ENCODE results near the gene IRF8.

Gene IRF8

DNA sequence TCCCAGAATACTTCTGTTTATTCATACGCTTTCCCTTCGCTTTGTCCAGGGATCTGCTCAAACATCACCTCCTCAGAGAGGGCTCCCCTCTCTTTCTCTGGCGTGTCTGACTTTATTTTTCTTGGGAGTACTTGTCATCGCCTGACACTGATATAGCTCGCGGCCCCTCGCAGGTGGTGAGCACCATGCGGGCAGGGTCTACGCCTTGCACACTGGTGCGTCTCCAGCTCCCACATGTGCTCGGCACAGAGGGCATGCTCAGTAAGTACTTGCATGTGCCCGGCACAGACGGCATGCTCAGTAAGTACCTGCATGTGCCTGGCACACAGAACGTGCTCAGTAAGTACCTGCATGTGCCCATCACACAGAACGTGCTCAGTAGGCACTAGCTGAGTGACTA is 57.5 kb downstream of the IRF8 start:
- no peak overlapping the region for H3K4me3 ChIP-seq (ENCODE audit: low read depth, low read length)
- DNase-seq (ENCODE audit: low read depth) = no peak
- TF ChIP-seq CTCF (conservative IDR thresholded peaks at IDR 0.05; ENCODE audit: low read depth, low read length) = no peak

DNA sequence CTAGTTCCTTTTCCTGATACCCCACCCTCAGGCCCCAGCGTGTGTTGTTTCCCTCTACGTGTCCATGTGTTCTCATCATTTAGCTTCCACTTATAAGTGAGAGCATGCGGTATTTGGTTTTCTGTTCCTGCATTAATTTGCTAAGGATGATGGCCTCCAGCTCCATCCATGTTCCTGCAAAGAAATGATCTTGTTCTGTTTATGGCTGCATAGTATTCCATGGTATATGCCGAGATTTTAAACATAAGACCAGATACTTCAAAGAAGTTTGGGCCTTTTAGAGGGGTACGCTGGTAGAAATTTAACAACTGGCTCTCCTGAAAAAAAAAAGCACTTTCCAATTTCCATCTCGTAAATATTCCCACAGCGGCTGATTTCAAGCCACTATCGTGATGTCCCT is 59.8 kb downstream of the IRF8 start:
- no peak overlapping the region for H3K4me3 ChIP-seq (ENCODE audit: low read depth, low read length)
- TF ChIP-seq CTCF (conservative IDR thresholded peaks at IDR 0.05; ENCODE audit: low read depth, low read length) = no peak
- no peak for DNase-seq (ENCODE audit: low read depth)

DNA sequence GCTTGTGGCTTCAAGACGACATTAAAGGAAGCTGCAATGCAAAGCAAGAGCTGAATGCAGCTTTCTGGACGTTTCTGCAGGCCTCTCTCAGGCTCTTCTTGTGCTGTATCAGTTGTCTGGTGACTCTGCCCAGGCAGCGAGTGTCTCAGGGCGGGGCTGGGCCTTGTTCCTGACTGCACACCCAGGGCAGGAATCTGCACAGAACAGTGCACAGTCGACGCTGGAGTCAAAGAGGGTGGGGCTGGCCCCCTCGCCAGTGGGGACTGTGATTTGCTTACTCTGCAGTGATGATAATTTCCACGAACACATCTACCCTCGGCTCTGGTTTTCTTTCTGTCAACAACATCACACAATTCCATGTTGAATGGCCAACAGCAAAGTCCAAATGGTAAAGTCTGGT is 60.7 kb downstream of the IRF8 start:
- no peak overlapping the region for H3K4me3 ChIP-seq (ENCODE audit: low read depth, low read length)
- no peak for DNase-seq (ENCODE audit: low read depth)
- no peak for TF ChIP-seq CTCF (conservative IDR thresholded peaks at IDR 0.05; ENCODE audit: low read depth, low read length)

DNA sequence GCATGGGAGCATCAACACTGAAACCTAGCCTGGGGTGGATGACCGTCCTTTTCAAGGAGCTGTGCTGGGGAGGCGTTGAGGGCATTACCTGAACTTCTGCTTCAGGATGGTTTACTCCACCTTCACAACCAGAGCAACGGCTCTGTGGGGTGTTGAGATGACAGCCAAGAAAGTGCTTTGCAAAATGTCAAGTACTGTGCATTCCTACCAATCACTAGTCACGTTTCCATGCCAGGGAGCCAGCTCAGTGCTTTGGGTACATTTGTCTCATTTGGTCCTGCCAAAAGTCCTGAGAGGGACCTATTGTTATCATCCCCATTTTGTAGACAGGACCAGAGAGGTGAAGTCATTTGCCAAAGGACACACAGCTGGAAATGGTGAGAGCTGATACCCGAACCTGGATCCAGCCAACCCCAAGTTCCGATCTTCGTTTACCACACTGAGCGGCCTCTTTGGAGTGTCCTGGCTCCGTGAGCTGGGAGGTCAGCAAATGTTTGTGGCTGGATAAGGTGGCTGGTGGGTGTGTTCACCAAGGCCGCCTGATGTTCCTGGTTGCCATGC is 61.6 kb downstream of the IRF8 start:
- TF ChIP-seq CTCF (conservative IDR thresholded peaks at IDR 0.05; ENCODE audit: low read depth, low read length) = no peak
- no peak for DNase-seq (ENCODE audit: low read depth)
- no peak overlapping the region for H3K4me3 ChIP-seq (ENCODE audit: low read depth, low read length)

GRCh38 chr16:85961988-85962915 is 63.3 kb downstream of the IRF8 start:
- no peak overlapping the region for H3K4me3 ChIP-seq (ENCODE audit: low read depth, low read length)
- TF ChIP-seq CTCF (conservative IDR thresholded peaks at IDR 0.05; ENCODE audit: low read depth, low read length) = peak; percentile 21
- DNase-seq (ENCODE audit: low read depth) = no peak

GRCh38 chr16:85963753-85964285 is 64.9 kb downstream of the IRF8 start:
- peak; percentile 12 for DNase-seq (ENCODE audit: low read depth)
- no peak for TF ChIP-seq CTCF (conservative IDR thresholded peaks at IDR 0.05; ENCODE audit: low read depth, low read length)
- H3K4me3 ChIP-seq (ENCODE audit: low read depth, low read length) = no peak overlapping the region
